Stomach (tissue), 9 donors: Measurements from ENCODE around the gene ARHGAP29. TPM values are rescaled to one million over a fixed set of nuclear protein-coding genes. Genes with fewer than 3 reads are reported as not detected.

Experiments used
- DNase-seq, 2 donors: peaks; one replicate each; pipeline versions ENCODE4 v3.0.0 to v3.0.0-alpha.2; 2013 to 2019
- H3K27ac ChIP-seq, 5 donors: fragments of 200-600 bp in 4 of 5; sonication (generic) in 4 of 5; one replicate each; pipeline ENCODE4 v1.5.1; 2013 to 2019; ENCODE audit warnings: mild to moderate bottlenecking in 1 of 5, moderate library complexity in 1 of 5
- H3K27me3 ChIP-seq, 3 donors: fragments of 200-600 bp; sonication (generic); one replicate each; pipeline ENCODE4 v1.5.1; 2017 to 2019; ENCODE audit warnings: mixed run types in 1 of 3
- H3K36me3 ChIP-seq, 4 donors: fragments of 200-600 bp; sonication (generic); 1 replicate in 3 of 4; 2 replicates in 1 of 4; pipeline ENCODE4 v1.5.1; 2016 to 2019
- H3K4me1 ChIP-seq, 4 donors: fragments of 200-600 bp; sonication (generic); one replicate each; pipeline ENCODE4 v1.5.1; 2016 to 2019
- H3K4me3 ChIP-seq, 4 donors: fragments of 200-600 bp; sonication (generic) in 3 of 4; one replicate each; pipeline ENCODE4 v1.5.1; 2016 to 2019; ENCODE audit warnings: mild to moderate bottlenecking in 1 of 4
- H3K9me3 ChIP-seq, 4 donors: fragments of 200-600 bp; sonication (generic); one replicate each; pipeline ENCODE4 v1.5.1; 2016 to 2019
- EP300 ChIP-seq: sonication (generic); formaldehyde crosslinking; IDR thresholded peaks from one replicate; pipeline ENCODE4 v1.6.1; 2017; ENCODE audit warnings: antibody characterized with exemption
- POLR2A ChIP-seq, 4 donors: fragments of 450-650 bp; IDR thresholded peaks; one replicate each; pipeline ENCODE4 v1.6.1; 2016; ENCODE audit warnings: antibody characterized with exemption in 4 of 4, control low read depth in 2 of 4, mild to moderate bottlenecking in 1 of 4, moderate library complexity in 1 of 4
- POLR2AphosphoS5 ChIP-seq, 3 donors: sonication (generic); formaldehyde crosslinking; IDR thresholded peaks; one replicate each; pipeline ENCODE4 v1.6.1; 2016; ENCODE audit warnings: antibody characterized with exemption in 3 of 3
- WGBS, 5 donors: extraction: QIAGEN DNeasy Blood & Tissue Kit in 3 of 5; methylation state at CpG; one replicate each; pipeline versions ENCODE4 v1.1.5 to v1.1.7; 2013 to 2018; 5-methylcytosine and 5-hydroxymethylcytosine counted together
- intact Hi-C: fragments of 100-400 bp; cut with DNase I; formaldehyde crosslinking; loops from one replicate; pipeline ENCODE4 v1.15.1; 2023; ENCODE audit warnings: low total_unique reads
- polyA plus RNA-seq, 3 donors: library from polyadenylated mRNA; stranded (reverse); fragments of 200-250 nt; gene quantifications; one replicate each; pipeline ENCODE4 v1.2.3, GENCODE V29; 2013
- total RNA-seq, 5 donors: library from RNA; depleted of rRNA; stranded (reverse); fragments of >200 nt; gene quantifications; one replicate each; pipeline versions ENCODE4 v1.1.0 to v1.2.3, GENCODE V29; 2014 to 2016
- TF ChIP-seq, protein P1 (sequence below), 7 experiments: fragments of 450-650 bp in 4 of 7; fragments of 200-600 bp in 3 of 7; sonication (generic) in 3 of 7; IDR thresholded peaks; one replicate each; pipeline ENCODE4 v1.5.1; 2016 to 2019; ENCODE audit warnings: antibody characterized with exemption in 7 of 7, control low read depth in 2 of 7, mild to moderate bottlenecking in 1 of 7
- donor health status: healthy with polysubstance abuse.
- donor health status: Bipolar disorder and iron deficiency.
- donor health status: healthy.

ARHGAP29 gene
- total and polyA plus RNA-seq, 8 donors = 4.4 to 90.9 (median 17.6) TPM

DNA sequence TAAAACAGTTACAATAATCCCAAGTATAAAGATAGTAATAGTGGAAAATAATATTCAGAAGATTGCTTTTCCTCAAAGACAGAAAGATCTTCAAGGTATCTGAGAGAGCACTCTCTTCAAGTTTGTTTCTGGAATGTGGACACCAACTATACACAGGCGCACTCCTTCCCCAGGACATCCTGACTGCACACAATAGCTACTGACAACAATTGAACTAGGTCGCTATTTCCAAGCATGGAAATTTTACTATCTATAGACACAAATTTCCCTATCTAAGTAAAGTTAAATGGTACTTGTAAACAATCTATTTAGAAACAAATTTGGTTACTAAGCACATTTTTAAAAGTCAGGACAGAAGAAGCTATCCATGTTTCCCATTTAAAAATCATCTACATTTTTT is 19.1 kb downstream of the ARHGAP29 start:
- DNase-seq = no peak
- H3K27ac ChIP-seq = peak overlapping the region in 2 of 5 donors; percentile 5 to 20
- intact Hi-C loops = no loop called here
- H3K4me1 ChIP-seq = peaks cover 0 to 15% (median 7%) of the 10 kb centered on the region in 4 donors
- peaks cover 0 to 8% (median 4%) of the 10 kb centered on the region in 4 donors for H3K36me3 ChIP-seq
- TF ChIP-seq EP300 (no peak), POLR2A (IDR thresholded peaks at IDR 0.05) (no peak), POLR2AphosphoS5 (IDR thresholded peaks at IDR 0.05) (no peak)
- TF ChIP-seq, protein P1, sequence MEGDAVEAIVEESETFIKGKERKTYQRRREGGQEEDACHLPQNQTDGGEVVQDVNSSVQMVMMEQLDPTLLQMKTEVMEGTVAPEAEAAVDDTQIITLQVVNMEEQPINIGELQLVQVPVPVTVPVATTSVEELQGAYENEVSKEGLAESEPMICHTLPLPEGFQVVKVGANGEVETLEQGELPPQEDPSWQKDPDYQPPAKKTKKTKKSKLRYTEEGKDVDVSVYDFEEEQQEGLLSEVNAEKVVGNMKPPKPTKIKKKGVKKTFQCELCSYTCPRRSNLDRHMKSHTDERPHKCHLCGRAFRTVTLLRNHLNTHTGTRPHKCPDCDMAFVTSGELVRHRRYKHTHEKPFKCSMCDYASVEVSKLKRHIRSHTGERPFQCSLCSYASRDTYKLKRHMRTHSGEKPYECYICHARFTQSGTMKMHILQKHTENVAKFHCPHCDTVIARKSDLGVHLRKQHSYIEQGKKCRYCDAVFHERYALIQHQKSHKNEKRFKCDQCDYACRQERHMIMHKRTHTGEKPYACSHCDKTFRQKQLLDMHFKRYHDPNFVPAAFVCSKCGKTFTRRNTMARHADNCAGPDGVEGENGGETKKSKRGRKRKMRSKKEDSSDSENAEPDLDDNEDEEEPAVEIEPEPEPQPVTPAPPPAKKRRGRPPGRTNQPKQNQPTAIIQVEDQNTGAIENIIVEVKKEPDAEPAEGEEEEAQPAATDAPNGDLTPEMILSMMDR (IDR thresholded peaks at IDR 0.05) = no peak
- H3K4me3 ChIP-seq = no peak overlapping the region
- no peaks in the 10 kb centered on the region for H3K27me3 ChIP-seq
- WGBS, 5 donors = 58 to 80% (median 72%) methylated on average over 2 of the region's 2 CpGs
- H3K9me3 ChIP-seq = no peaks in the 10 kb centered on the region

DNA sequence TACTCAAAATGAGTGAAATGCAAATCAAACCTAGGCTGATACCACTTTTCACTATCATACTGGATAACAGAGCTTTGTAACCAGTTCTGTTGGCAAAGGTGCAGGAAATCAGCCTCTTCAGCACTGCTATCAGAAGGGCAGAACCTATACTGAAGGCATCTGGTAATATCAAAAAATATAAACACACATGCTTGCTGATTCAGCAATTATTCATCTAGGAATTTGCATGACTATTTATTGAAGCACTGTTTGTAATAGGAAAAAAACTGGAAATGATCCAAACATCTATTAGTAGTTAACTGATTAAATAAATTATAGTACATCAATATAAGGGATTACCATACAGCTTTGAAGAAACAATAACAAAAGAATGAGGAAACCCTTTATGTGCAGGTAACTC is 21.4 kb downstream of the ARHGAP29 start:
- no peaks in the 10 kb centered on the region for H3K27me3 ChIP-seq
- H3K36me3 ChIP-seq = peaks cover 0 to 8% (median 4%) of the 10 kb centered on the region in 4 donors
- no peak overlapping the region for H3K4me3 ChIP-seq
- intact Hi-C loops = no loop called here
- DNase-seq = no peak
- peaks cover 0 to 15% (median 6%) of the 10 kb centered on the region in 4 donors for H3K4me1 ChIP-seq
- H3K27ac ChIP-seq = no peak overlapping the region
- TF ChIP-seq, protein P1 (IDR thresholded peaks at IDR 0.05) = no peak
- TF ChIP-seq POLR2AphosphoS5 (IDR thresholded peaks at IDR 0.05) = no peak
- TF ChIP-seq EP300 = no peak
- TF ChIP-seq POLR2A (IDR thresholded peaks at IDR 0.05) = no peak
- H3K9me3 ChIP-seq = no peaks in the 10 kb centered on the region

DNA sequence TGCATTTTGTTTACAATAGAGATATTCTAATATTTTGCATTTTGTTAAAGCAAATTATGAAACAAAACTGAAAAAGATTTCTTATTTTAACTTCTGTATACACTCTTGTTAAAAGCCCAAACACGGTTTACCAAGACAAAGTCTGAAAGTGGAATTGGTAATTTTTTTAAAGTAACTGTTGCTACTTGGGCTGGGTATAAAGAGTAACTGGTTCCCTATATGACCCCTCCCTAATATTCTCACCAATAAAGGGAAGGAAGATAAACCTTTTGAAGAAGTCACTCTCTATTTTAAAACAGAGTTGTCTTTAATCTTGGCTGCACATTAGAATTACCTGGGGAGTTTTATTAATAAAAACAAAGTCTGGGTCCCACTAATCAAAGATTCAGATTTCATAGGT is 27.4 kb downstream of the ARHGAP29 start:
- H3K27ac ChIP-seq = no peak overlapping the region
- peaks cover 0 to 8% (median 0%) of the 10 kb centered on the region in 4 donors for H3K9me3 ChIP-seq
- intact Hi-C loops = no loop called here
- no peak overlapping the region for H3K4me3 ChIP-seq
- peaks cover 0 to 29% (median 19%) of the 10 kb centered on the region in 4 donors for H3K36me3 ChIP-seq
- H3K27me3 ChIP-seq = no peaks in the 10 kb centered on the region
- TF ChIP-seq, protein P1 (IDR thresholded peaks at IDR 0.05) = no peak
- TF ChIP-seq POLR2A (IDR thresholded peaks at IDR 0.05) (no peak), EP300 (no peak), POLR2AphosphoS5 (IDR thresholded peaks at IDR 0.05) (no peak)
- WGBS, 5 donors = 92 to 98% (median 97%) methylated on average over 1 of the region's 1 CpG
- DNase-seq = no peak
- peaks cover 0 to 7% (median 3%) of the 10 kb centered on the region in 4 donors for H3K4me1 ChIP-seq

DNA sequence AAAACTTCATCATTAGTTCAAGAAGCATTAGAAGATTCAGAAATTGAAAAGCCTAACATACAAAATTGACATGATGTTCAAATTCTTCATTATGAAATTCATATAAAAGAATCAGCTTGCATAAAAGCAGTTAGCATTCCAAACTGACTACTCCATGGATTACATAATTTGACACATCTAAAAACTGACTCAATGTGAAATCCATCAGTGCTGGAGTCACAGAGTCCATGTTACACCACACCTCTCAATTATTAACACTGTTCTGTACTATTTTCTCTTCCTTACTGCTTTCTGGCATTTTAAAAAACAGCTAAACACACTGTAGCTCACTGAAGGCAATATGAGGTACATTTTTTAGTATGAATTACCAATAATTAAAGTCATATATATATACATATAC is 28.0 kb downstream of the ARHGAP29 start:
- Histone ChIP-seq H3K27me3 (no peaks in the 10 kb centered on the region), H3K9me3 (peaks cover 0 to 8% (median 0%) of the 10 kb centered on the region in 4 donors), H3K36me3 (peaks cover 0 to 33% (median 25%) of the 10 kb centered on the region in 4 donors), H3K4me3 (no peak overlapping the region), H3K4me1 (peaks cover 0 to 7% (median 3%) of the 10 kb centered on the region in 4 donors), H3K27ac (no peak overlapping the region)
- no peak for DNase-seq
- TF ChIP-seq POLR2A (IDR thresholded peaks at IDR 0.05) (no peak), POLR2AphosphoS5 (IDR thresholded peaks at IDR 0.05) (no peak), EP300 (no peak)
- TF ChIP-seq, protein P1 (IDR thresholded peaks at IDR 0.05) = no peak
- intact Hi-C loops = no loop called here
